Stimulated activated CD8-positive, alpha-beta memory T cell treated with anti-CD3 and anti-CD28 coated beads, Interleukin-7, amount 100 ng/mL, for 24 hours (primary cell): Measurements from ENCODE around the gene ZNF687.
"Not testable (repeated sequence)": the region's sequence is repeated elsewhere in the genome, so short reads cannot be mapped to it uniquely, and the experiment has no call there.

Experiments
- DNase-seq: peaks from one replicate; pipeline ENCODE4 v3.0.0-alpha.2; 2020; ENCODE audit warnings: low read depth

ZNF687 gene, protein sequence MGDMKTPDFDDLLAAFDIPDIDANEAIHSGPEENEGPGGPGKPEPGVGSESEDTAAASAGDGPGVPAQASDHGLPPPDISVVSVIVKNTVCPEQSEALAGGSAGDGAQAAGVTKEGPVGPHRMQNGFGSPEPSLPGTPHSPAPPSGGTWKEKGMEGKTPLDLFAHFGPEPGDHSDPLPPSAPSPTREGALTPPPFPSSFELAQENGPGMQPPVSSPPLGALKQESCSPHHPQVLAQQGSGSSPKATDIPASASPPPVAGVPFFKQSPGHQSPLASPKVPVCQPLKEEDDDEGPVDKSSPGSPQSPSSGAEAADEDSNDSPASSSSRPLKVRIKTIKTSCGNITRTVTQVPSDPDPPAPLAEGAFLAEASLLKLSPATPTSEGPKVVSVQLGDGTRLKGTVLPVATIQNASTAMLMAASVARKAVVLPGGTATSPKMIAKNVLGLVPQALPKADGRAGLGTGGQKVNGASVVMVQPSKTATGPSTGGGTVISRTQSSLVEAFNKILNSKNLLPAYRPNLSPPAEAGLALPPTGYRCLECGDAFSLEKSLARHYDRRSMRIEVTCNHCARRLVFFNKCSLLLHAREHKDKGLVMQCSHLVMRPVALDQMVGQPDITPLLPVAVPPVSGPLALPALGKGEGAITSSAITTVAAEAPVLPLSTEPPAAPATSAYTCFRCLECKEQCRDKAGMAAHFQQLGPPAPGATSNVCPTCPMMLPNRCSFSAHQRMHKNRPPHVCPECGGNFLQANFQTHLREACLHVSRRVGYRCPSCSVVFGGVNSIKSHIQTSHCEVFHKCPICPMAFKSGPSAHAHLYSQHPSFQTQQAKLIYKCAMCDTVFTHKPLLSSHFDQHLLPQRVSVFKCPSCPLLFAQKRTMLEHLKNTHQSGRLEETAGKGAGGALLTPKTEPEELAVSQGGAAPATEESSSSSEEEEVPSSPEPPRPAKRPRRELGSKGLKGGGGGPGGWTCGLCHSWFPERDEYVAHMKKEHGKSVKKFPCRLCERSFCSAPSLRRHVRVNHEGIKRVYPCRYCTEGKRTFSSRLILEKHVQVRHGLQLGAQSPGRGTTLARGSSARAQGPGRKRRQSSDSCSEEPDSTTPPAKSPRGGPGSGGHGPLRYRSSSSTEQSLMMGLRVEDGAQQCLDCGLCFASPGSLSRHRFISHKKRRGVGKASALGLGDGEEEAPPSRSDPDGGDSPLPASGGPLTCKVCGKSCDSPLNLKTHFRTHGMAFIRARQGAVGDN

DNA sequence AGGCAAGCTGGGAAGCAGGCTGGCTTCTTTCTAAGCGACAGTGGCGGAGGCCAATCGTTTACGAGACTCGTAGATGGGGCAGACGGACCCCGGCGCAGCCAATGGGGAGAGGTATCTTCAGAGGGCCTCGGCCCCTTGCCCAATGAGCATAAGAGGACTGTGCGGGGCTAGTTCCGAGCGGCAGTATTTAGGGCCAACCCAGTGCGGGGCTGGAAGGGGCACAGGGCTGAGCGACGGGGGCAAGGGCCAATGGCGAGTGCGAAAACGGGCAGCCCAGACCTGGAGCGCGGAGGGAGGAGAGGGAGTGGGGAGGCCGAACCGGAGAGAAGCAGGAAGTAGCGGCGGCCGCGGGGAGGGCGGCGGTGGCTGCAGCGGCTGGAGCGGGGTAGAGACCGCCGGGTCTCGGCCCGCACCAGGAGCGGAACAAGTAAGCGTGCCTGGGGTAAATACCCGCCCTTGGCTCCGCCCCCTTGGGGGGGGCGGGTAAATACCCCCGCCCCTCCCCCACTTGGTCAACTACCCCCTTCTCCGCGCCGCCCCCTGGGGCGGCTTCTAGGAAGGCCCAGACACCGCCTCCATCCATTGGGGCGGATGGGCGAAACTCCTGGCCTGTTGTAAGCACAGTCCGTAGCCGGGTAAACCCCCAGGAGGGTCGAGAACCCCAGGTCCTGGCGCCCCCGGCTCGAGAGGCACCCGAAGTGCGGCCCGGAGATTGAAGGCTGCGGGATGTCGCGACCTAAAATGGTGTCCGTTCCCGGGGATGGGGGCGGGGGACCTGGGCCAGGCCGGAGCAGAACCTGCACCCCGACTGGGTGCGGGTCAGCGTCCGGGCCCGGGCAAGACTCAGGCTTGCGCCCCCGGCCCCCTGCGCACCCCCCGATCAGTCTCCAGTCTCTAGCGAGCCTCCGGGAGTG lies at the start of gene ZNF687:
Gene ZNF687 (plus strand): TSS at position 331 of the 914 bp plus-strand sequence. CDS start 3,993 bp downstream, outside the sequence.
- DNase-seq: peak; percentile 96

DNA sequence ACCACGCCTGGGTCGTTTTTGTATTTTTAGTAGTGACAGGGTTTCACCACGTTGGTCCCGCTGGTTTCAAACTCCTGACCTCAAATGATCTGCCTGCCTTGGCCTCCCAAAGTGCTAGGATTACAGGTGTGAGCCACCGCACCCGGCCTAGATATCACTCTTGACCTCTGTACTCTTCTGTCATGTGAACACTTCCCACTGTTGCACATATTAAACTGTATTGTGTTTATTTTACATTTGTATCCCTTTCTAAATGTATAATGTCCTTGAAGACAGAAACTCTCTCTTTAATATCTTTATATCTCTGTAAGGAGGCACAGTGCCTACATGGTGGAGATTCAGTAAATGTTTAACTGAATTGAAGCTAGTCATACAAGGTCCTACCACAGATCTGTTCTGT lies 46.9 kb upstream of the ZNF687 start:
- DNase-seq: no peak

DNA sequence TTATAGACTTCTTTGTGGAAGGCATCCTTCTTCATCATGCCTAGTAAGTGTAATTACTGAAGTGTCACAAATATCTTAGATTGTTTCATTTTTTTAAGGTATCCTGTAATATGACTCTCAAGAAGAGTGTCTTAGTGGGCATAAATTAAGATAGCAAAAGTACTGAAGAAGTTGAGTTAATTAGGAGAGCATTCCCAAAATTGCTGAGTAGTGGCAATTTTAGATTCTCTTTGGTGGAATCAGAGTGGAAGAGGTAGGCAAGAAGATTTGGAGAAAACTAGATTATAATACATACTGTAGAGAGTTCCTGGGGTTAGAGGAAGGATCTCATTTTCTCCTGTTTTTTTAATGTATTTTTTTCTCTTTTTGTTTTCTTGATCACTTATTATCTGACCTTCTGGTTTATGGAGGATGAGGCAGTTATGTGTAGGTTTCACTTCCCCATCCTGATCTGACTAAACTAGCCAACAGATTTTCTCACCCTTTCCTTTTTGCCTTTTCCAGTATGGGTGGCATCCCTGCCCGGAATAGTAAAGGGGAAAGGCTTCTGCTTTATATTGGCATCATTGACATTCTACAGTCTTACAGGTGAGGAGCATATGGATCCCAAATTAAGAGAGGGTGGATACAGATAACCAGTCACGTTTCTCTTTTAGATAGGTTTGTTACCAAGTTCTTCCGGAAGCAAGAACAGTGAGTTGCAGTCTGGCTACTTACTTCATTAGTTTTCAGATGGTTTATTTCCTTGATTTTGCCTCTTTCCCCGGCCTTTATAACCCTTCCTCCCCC lies 44.2 kb upstream of the ZNF687 start:
- no peak for DNase-seq

DNA sequence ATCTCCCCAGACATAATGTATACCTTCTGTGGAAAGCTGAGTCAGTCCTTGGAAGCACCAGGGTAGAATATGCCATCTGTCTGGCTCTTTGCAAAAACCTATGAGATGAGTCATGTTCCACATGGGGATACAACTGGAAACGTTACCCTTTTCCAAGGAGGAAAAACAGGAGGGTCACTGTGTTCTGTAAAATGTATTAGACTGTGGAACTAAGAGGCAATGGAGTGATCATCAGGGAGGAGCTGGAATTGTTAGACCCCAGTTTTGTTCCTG lies 43.7 kb upstream of the ZNF687 start:
- no peak for DNase-seq

DNA sequence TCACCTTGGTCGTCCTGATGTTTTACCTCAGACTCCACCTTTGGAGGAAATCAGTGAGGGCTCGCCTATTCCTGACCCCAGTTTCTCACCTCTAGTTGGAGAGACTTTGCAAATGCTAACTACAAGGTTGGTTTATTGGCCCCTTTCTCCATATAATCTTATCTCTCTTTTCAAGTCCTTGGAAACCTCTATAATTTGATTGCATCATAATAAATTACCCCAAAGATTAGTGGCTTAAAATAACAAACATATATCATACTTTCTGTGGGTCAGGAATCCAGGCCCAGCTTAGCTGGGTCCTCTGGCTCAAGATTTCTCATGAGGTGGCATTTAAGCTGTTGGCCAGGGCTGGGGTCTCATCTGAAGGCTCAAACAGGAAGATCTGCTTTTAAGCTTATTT lies 39.7 kb upstream of the ZNF687 start:
- no peak for DNase-seq

DNA sequence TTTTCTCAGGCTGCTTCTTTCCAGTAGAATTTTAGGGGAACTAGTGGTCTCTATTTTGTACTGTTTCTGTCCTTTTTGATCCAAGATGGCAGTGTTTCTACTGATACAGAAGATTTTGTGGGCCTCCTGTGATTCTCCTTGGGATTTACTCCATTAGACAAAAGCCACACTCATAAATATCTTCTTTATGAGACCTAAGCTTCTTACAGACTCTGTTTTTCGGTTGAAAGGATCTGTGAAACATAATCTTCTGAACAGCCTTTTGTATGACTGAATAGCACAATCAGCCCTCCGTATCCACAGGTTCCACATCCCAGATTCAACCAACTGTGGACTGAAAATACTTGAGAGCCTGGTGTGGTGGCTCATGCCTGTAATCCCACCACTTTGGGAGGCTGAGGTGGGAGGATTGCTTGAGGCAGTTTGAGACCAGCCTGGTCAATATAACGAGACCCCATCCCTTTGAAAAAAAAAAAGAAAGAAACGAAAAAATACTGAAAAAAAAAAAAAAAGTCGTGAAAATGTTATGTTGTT lies 38.3 kb upstream of the ZNF687 start:
- no peak for DNase-seq

DNA sequence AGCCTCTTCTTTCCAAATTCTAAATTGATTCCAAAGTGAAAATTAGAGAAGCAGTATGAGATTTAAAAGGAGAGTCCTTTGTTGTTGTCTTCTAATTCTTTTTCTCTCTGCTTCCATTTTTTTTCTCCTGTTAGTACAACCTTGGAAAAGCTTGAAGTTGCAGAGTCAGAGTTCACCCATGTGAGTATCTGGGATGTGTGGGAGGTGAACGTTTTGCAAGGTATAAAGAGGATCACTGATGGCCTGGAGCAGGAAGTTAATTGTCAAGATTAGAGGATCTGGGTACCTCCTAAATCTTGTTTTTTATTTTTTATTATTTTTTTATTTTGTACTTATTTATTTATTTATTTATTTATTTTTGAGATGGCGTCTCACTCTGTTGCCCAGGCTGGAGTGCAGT lies 35.3 kb upstream of the ZNF687 start:
- no peak for DNase-seq

DNA sequence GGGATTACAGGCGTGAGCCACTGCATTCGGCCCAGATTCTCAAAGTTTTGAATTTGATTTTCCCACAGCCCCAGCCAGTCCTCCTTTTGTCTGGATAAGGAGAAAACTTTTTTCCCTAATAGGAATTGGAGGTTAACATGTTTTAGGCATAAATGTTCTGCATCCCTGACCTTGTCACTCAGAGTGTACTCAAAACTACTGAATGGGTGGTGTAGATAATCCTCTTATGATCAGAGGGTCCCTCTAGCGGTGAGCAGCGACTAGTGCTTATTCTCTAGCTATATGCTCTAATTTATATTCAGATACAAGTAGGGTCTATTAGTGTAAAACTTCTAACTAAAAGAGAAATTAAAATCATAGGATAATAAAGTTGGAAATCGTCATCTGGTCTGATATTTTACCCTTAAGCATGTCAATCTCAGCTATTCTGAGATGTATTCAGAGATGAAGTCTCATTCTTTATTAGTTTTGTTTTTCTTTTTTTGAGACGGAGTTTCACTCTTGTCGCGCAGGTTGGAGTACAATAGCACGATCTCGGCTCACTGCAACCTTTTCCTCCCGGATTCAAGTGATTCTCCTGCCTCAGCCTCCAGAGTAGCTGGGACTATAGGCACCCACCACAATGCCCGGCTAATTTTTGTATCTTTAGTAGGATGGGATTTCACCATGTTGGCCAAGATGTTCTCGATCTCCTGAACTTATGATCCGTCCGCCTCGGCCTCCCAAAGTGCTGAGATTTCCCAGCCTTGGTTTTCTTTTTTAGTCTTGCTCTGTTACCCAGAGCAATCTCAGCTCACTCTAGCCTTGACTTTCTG lies 30.2 kb upstream of the ZNF687 start:
- peak; percentile 15 for DNase-seq

DNA sequence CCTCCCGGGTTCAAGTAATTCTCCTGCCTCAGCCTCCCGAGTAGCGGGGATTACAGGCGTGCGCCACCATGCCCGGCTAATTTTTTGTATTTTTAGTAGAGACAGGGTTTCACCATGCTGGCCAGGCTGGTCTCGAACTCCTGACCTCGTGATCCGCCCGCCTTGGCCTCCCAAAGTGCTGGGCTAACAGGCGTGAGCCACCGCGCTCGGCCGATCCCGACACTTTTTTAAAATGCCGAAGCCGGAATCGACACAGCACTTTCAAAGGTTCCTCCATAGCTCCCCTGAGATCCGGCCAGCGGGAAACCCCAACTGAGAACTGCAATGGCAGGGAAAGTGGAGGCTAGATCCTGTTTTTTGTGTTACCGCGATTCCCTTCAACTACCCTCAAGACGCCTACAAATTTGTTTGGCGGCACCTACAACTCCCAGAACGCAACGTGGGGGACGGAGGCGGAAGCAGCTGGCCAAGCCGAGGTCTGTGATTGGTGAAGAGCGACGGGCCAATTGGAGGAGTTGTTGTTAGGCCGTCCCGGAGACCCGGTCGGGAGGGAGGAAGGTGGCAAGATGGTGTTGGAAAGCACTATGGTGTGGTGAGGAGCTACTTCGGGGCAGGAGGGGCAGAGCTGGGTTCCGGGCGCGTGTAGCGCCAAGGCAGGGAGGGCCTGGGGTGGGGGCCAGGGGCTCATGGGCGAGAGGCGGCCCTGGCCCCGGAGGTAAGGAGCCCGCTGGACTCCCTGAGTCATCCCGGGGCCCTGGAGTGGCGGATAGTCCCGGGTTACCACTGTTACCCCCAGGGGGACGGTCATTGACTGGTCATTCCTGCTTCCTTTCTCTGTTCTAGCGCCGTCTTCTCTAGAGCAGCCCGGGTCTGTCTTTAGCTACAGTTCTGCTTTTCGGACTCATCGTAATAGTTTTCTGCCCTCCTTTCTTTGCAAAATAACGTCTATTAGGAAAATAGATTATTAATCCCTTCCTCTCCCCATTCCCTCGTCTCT lies 27.6 kb upstream of the ZNF687 start, which contains the start of gene PSMD4:
Gene PSMD4 (plus strand): TSS at position 518 of the 997 bp plus-strand sequence. CDS start 49 bp downstream, at position 567.
- DNase-seq: peak; percentile 77

DNA sequence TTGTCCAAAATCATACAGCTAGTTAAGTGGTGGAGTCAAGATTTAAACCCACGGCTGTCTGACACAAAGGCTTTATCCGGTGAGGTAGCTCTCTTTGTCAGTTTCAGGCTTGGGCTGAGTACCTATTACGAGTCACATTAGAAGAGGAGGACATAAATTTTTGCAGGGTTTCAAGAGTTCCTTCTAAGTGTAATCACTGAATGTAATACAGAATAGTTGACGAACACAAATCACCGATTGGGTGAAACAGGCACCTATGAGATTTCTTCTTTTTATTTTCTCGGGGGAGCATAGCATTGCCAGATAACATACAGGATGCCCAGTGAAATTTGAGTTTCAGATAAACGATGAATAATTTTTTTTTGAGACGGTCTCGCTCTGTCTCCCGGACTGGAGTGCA lies 26.7 kb upstream of the ZNF687 start:
- no peak for DNase-seq

DNA sequence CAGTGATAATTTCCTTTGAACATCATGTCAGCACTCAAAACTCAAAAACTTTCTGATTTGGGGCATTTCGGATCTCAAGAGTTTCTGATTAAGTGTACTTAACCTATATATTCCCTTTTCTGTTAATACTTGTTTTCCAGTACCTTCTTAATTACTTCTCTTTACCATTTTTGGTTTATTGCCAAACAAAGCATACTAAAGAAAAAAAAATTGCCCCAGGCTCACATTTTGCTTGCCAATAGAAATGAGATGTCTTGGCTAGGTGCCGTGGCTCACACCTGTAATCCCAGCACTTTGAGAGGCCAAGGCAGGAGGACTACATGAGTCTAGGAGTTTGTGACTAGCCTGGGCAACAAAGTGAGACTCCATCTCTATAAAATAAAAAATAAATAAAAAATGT lies 22.7 kb upstream of the ZNF687 start:
- DNase-seq: no peak

DNA sequence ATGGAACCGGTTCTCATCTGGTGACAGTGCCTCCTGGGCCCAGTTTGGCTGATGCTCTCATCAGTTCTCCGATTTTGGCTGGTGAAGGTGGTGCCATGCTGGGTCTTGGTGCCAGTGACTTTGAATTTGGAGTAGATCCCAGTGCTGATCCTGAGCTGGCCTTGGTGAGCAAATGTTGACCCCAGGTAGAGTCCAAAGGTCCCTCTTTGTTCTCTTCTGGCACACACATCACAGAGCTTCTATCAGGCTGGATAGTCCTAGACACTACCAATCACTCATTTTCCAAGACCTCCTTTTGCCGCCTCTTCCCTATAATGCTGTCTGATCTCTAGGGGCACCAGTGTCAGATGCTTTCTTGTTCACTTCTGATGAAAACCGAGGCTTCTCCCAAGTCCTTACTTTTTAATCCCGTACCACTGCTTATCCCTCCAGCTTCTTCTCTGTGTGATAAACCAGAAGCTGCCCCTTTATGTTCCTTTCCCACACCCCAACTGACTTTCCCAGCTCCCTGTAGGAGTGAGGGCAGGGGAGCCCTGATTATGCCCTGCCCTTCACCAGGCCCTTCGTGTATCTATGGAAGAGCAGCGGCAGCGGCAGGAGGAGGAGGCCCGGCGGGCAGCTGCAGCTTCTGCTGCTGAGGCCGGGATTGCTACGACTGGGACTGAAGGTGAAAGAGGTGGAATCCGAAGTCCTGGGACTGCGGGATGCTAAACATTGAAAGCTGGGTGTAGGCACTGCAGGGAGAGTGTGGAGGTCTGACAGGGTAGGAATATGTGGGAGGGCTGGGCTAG lies 16.5 kb upstream of the ZNF687 start:
- no peak for DNase-seq

DNA sequence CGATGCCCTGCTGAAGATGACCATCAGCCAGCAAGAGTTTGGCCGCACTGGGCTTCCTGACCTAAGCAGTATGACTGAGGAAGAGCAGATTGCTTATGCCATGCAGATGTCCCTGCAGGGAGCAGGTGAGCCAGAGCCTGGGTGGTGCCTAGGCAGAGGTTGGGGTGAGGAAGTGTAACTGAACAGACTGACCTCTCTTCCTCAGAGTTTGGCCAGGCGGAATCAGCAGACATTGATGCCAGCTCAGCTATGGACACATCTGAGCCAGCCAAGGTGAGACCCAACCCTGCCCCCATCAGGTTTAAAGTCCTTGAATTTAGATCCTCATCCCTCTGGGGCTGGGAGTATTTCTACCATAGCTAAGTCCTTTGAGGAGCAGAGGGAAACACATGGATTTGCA lies 15.8 kb upstream of the ZNF687 start:
- no peak for DNase-seq

DNA sequence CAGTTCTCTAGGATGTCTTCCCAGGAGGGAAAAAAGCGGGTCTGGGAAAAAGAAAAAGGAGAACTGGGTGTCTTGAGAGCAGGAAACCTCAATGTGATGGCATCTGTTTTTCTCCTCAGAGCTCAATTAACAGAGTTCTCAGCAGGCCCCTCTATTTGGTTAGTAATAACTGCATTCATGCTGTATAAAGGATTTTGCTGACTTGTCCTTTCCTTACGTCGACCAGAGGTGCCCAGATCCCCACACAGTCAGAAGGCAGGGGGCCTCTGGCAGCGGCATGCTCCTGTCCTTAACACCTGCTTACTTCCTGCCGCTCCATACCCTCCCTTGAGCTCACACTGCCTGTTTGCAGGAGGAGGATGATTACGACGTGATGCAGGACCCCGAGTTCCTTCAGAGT lies 15.3 kb upstream of the ZNF687 start:
- no peak for DNase-seq

DNA sequence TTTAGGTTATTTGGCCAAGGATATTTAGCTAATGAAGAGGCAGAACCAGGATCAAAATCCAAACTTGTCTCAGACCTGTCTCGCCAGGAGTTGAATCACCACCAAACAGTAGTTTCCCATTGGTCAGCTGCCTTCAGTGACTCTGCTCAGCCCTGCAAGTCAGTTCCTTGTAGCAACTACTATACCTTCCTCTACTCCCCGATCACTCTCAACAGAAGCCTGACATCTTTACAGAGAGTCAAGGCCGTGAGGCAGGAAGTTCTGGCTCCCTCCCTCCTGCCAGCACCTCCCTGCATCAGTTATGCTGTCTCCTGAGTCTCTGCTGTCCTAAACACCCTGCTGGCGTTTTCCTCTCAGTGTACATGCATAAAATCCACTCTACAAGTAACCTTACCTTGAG lies 14.3 kb upstream of the ZNF687 start:
- DNase-seq: no peak

DNA sequence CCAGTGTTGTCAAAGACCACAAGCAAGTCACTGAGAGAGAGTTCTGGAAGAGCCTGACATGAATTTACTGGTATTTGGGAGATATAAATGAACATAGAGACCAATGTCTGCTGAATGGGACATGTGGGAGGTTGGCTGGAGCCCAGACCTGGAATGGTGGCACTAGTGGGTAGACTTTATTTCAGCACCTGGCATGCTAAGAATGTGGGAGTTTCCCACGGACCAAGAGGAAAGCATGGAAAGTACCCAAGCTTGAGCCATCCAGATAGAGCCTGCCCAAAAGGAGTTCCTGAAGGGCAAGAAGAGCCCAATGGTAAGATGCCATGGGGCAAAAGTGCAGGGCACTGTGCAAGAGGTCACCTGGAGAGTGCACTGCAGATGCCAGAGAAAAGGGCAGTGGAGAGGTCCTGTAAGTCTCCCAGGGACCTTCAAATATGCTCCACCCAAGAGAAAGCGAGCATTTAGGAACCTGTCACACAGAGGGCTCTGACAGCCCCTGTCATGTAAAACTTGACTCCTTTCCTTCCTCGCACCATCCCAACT lies 8.1 kb upstream of the ZNF687 start:
- no peak for DNase-seq

DNA sequence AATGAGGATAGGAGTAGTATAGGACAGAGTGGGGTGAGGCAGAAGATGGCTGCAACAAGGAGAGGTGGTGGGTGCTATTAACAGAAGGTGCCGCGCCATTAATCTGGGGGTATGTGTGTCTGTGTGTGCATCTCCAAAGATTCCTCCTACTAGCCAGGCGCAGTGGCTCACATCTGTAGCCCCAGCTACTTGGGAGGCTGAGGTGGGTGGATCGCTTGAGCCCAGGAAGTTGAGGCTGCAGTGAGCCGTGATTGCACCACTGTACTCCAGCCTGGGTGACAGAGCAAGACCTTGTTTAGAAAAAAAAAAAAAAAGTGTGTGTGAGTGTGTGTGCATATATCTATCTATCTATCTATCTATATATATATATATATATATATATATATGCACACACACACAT lies 6.8 kb upstream of the ZNF687 start:
- not testable (repeated sequence) for DNase-seq
